Stomach (tissue), 9 donors: Measurements from ENCODE around the gene RALGDS. TPM values are rescaled to one million over a fixed set of nuclear protein-coding genes. Genes with fewer than 3 reads are reported as not detected.

Source experiments
- DNase-seq, 2 donors: peaks; one replicate each; pipeline versions ENCODE4 v3.0.0 to v3.0.0-alpha.2; 2013 to 2019
- H3K27ac ChIP-seq, 5 donors: fragments of 200-600 bp in 4 of 5; sonication (generic) in 4 of 5; one replicate each; pipeline ENCODE4 v1.5.1; 2013 to 2019; ENCODE audit warnings: mild to moderate bottlenecking in 1 of 5, moderate library complexity in 1 of 5
- H3K27me3 ChIP-seq, 3 donors: fragments of 200-600 bp; sonication (generic); one replicate each; pipeline ENCODE4 v1.5.1; 2017 to 2019; ENCODE audit warnings: mixed run types in 1 of 3
- H3K36me3 ChIP-seq, 4 donors: fragments of 200-600 bp; sonication (generic); 1 replicate in 3 of 4; 2 replicates in 1 of 4; pipeline ENCODE4 v1.5.1; 2016 to 2019
- H3K4me1 ChIP-seq, 4 donors: fragments of 200-600 bp; sonication (generic); one replicate each; pipeline ENCODE4 v1.5.1; 2016 to 2019
- H3K4me3 ChIP-seq, 4 donors: fragments of 200-600 bp; sonication (generic) in 3 of 4; one replicate each; pipeline ENCODE4 v1.5.1; 2016 to 2019; ENCODE audit warnings: mild to moderate bottlenecking in 1 of 4
- H3K9me3 ChIP-seq, 4 donors: fragments of 200-600 bp; sonication (generic); one replicate each; pipeline ENCODE4 v1.5.1; 2016 to 2019
- EP300 ChIP-seq: sonication (generic); formaldehyde crosslinking; IDR thresholded peaks from one replicate; pipeline ENCODE4 v1.6.1; 2017; ENCODE audit warnings: antibody characterized with exemption
- POLR2A ChIP-seq, 4 donors: fragments of 450-650 bp; IDR thresholded peaks; one replicate each; pipeline ENCODE4 v1.6.1; 2016; ENCODE audit warnings: antibody characterized with exemption in 4 of 4, control low read depth in 2 of 4, mild to moderate bottlenecking in 1 of 4, moderate library complexity in 1 of 4
- POLR2AphosphoS5 ChIP-seq, 3 donors: sonication (generic); formaldehyde crosslinking; IDR thresholded peaks; one replicate each; pipeline ENCODE4 v1.6.1; 2016; ENCODE audit warnings: antibody characterized with exemption in 3 of 3
- WGBS, 5 donors: extraction: QIAGEN DNeasy Blood & Tissue Kit in 3 of 5; methylation state at CpG; one replicate each; pipeline versions ENCODE4 v1.1.5 to v1.1.7; 2013 to 2018; 5-methylcytosine and 5-hydroxymethylcytosine counted together
- intact Hi-C: fragments of 100-400 bp; cut with DNase I; formaldehyde crosslinking; loops from one replicate; pipeline ENCODE4 v1.15.1; 2023; ENCODE audit warnings: low total_unique reads
- polyA plus RNA-seq, 3 donors: library from polyadenylated mRNA; stranded (reverse); fragments of 200-250 nt; gene quantifications; one replicate each; pipeline ENCODE4 v1.2.3, GENCODE V29; 2013
- total RNA-seq, 5 donors: library from RNA; depleted of rRNA; stranded (reverse); fragments of >200 nt; gene quantifications; one replicate each; pipeline versions ENCODE4 v1.1.0 to v1.2.3, GENCODE V29; 2014 to 2016
- TF ChIP-seq, protein P1 (sequence below), 7 experiments: fragments of 450-650 bp in 4 of 7; fragments of 200-600 bp in 3 of 7; sonication (generic) in 3 of 7; IDR thresholded peaks; one replicate each; pipeline ENCODE4 v1.5.1; 2016 to 2019; ENCODE audit warnings: antibody characterized with exemption in 7 of 7, control low read depth in 2 of 7, mild to moderate bottlenecking in 1 of 7
- donor health status: healthy with polysubstance abuse.
- donor health status: Bipolar disorder and iron deficiency.
- donor health status: healthy.

Gene RALGDS
- total and polyA plus RNA-seq, 8 donors, result 20.5 to 242 (median 43.6) TPM

DNA sequence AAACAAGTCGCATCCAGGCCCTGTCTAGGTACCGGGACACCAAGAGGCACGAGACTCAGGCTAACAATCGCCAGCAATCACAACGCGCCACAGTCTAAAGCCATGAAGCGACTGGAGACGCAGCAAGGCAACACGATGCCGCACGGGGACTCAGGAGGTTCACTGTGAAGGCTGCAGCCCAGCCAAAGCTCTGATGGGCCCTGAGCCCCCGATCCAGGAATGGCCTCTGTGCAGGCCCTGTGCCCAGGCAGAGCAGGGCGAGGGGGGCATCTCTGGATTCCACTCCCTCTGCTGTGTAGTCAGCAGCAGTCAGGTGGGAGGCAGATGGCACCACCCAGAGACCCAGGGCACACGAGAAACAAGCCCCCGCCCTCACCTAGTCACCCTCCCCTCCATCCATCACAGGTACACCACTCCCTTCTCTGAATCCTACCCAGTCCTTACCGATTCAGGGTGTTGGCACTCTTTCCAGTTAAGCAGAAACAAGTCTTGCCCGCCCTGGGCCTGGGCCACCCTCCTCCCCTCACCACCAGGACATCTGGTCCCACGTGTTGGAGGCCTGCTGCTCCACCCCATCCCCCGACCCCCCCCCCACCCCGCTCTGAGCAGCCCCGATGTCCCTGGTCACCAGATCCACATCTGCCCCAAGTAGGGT lies 1.1 kb downstream of the RALGDS start:
- intact Hi-C loops, result no loop called here

DNA sequence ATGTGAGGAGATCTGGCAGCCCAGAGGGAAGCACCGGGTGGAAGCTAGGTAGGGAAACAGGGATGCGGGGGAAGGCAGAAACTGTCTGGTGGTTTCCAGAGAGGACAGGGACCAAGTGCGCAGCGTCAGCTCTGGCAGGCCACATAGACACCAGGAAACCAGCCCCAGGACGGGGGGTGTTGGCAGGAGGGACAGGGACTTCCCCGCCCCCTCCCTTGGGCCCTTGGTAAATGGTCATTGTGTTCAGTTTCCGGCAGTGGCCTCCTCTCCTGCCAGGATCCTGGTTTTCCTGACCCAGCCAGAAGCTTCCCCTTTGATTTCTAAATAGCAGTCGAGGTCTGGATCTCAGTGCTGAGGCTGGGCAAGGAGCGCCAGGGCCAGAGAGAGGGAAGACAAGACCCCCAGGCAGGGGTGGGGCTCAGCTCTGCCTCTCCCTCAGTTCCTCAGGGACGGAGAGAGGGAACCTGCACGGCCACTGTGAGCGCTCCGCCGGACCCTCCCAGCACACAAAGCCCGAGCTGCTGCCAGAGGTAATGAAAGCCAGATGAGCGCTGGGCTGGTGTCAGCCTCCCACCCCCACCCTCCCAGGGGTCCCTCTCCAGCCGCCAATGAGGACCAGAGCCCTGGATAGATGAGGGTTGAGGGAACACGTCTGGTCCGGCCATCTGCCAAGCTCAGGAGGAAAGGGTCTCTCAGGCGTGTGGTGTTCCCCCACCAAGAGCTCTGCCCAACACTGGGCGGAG lies 1.8 kb downstream of the RALGDS start:
- peak in 1 of 2 donors; percentile 83 for DNase-seq
- no peaks in the 10 kb centered on the region for H3K36me3 ChIP-seq
- H3K4me1 ChIP-seq, result peaks cover 54 to 91% (median 88%) of the 10 kb centered on the region in 4 donors
- intact Hi-C loops, result no loop called here
- TF ChIP-seq, protein P1, sequence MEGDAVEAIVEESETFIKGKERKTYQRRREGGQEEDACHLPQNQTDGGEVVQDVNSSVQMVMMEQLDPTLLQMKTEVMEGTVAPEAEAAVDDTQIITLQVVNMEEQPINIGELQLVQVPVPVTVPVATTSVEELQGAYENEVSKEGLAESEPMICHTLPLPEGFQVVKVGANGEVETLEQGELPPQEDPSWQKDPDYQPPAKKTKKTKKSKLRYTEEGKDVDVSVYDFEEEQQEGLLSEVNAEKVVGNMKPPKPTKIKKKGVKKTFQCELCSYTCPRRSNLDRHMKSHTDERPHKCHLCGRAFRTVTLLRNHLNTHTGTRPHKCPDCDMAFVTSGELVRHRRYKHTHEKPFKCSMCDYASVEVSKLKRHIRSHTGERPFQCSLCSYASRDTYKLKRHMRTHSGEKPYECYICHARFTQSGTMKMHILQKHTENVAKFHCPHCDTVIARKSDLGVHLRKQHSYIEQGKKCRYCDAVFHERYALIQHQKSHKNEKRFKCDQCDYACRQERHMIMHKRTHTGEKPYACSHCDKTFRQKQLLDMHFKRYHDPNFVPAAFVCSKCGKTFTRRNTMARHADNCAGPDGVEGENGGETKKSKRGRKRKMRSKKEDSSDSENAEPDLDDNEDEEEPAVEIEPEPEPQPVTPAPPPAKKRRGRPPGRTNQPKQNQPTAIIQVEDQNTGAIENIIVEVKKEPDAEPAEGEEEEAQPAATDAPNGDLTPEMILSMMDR (IDR thresholded peaks at IDR 0.05), result no peak
- peak in 2 of 3 donors; percentile 6 to 7 for TF ChIP-seq POLR2AphosphoS5 (IDR thresholded peaks at IDR 0.05)
- no peaks in the 10 kb centered on the region for H3K9me3 ChIP-seq
- no peaks in the 10 kb centered on the region for H3K27me3 ChIP-seq
- 45 to 68% (median 64%) methylated on average over 13 to 21 of the region's 21 CpGs for WGBS, 5 donors
- H3K27ac ChIP-seq, result peak overlapping the region; percentile 30 to 94 (median 91)
- H3K4me3 ChIP-seq, result peak overlapping the region; percentile 62 to 91 (median 85)

More for the DNA sequence above, 1.1 kb downstream of the RALGDS start:
- Histone ChIP-seq H3K4me3 (peak overlapping the region; percentile 62 to 91 (median 85)), H3K9me3 (no peaks in the 10 kb centered on the region), H3K27ac (peak overlapping the region; percentile 30 to 94 (median 91)), H3K4me1 (peaks cover 47 to 91% (median 81%) of the 10 kb centered on the region in 4 donors), H3K36me3 (no peaks in the 10 kb centered on the region), H3K27me3 (no peaks in the 10 kb centered on the region)
- peak in 1 of 2 donors; percentile 80 for DNase-seq
- WGBS, 5 donors, result 30 to 47% (median 35%) methylated on average over 18 to 21 of the region's 21 CpGs
- TF ChIP-seq EP300 (no peak), POLR2A (IDR thresholded peaks at IDR 0.05) (no peak), POLR2AphosphoS5 (IDR thresholded peaks at IDR 0.05) (no peak)
- TF ChIP-seq, protein P1 (IDR thresholded peaks at IDR 0.05), result no peak

DNA sequence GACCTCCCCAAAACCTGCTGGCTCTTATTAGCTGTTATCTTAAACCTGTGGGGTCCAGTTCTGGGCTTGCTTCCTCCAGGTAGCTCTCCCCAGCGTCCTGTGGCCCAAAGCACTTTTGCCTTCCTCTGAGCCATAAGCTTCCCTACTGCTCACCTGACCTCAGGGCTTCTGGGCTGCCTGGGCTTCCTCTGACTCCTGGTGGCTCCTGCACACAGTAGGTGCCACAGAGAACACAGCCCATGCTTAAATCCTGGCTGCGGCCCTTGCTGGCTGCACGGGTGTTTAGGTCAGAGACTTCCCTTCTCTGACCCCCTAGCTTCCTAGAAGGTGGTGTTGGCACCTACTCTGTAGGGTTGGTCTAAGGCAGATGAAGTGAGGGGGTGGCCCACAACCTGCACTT lies 2.5 kb downstream of the RALGDS start:
- TF ChIP-seq POLR2A (IDR thresholded peaks at IDR 0.05), result no peak
- no peak for TF ChIP-seq EP300
- TF ChIP-seq, protein P1 (IDR thresholded peaks at IDR 0.05), result no peak
- TF ChIP-seq POLR2AphosphoS5 (IDR thresholded peaks at IDR 0.05), result no peak
- Histone ChIP-seq H3K4me3 (peak overlapping the region in 1 of 4 donors; percentile 17), H3K27ac (peak overlapping the region in 4 of 5 donors; percentile 85 to 94 (median 91)), H3K9me3 (no peaks in the 10 kb centered on the region), H3K4me1 (peaks cover 62 to 97% (median 94%) of the 10 kb centered on the region in 4 donors), H3K27me3 (no peaks in the 10 kb centered on the region), H3K36me3 (no peaks in the 10 kb centered on the region)
- intact Hi-C loops, result no loop called here
- WGBS, 5 donors, result 68 to 83% (median 79%) methylated on average over 3 of the region's 3 CpGs
- no peak for DNase-seq

DNA sequence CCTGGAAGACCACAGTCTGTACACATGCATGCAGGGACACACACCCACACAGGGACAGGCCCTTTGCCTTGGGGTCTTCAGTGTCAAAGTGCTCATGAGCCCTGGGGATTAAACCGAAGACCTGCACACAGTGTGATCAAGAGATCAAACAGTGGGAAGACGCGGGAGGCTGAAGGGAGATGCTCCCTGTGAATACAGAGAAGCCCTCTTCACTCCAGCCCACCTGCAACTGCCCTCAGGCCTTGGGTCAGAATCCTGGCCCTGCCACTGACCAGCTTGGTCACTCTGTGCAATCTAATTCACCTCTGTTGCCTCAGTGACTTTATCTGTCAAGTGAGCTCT lies 2.9 kb downstream of the RALGDS start:
- H3K27ac ChIP-seq, result peak overlapping the region in 3 of 5 donors; percentile 91 to 94 (median 91)
- no peak for DNase-seq

More for the DNA sequence above, 2.9 kb downstream of the RALGDS start:
- intact Hi-C loops, result no loop called here
- Histone ChIP-seq H3K9me3 (no peaks in the 10 kb centered on the region), H3K27me3 (no peaks in the 10 kb centered on the region), H3K36me3 (no peaks in the 10 kb centered on the region), H3K4me1 (peaks cover 66 to 97% (median 95%) of the 10 kb centered on the region in 4 donors), H3K4me3 (no peak overlapping the region)
- TF ChIP-seq EP300 (no peak), POLR2A (IDR thresholded peaks at IDR 0.05) (no peak), POLR2AphosphoS5 (IDR thresholded peaks at IDR 0.05) (no peak)
- TF ChIP-seq, protein P1 (IDR thresholded peaks at IDR 0.05), result no peak
- 86 to 100% (median 91%) methylated on average over 1 to 3 of the region's 3 CpGs for WGBS, 5 donors
